Upper lobe of left lung (tissue), 6 donors: ENCODE data around the gene APOBEC3C. TPM values are rescaled to one million over a fixed set of nuclear protein-coding genes. Genes with fewer than 3 reads are reported as not detected.
"Not testable (repeated sequence)": the region's sequence is repeated elsewhere in the genome, so short reads cannot be mapped to it uniquely, and the experiment has no call there.

Experiments
- ATAC-seq, 2 donors: fragments of 200-7000 bp; cut with Tn5 transposase; one replicate each; pipeline ENCODE4 v1.9.1; 2022; ENCODE audit warnings: mild to moderate bottlenecking in 2 of 2, moderate library complexity in 2 of 2; ENCODE audit not compliant: low FRiP score in 2 of 2
- DNase-seq, 2 donors: peaks; one replicate each; pipeline ENCODE4 v3.0.0-alpha.2; 2019 to 2020
- H3K27ac ChIP-seq, 4 donors: fragments of 200-600 bp; sonication (generic); one replicate each; pipeline ENCODE4 v1.5.1; 2016 to 2019
- H3K27me3 ChIP-seq, 4 donors: fragments of 200-600 bp; sonication (generic); one replicate each; pipeline ENCODE4 v1.5.1; 2017 to 2019
- H3K36me3 ChIP-seq, 4 donors: fragments of 200-600 bp; sonication (generic); one replicate each; pipeline ENCODE4 v1.5.1; 2016 to 2019
- H3K4me1 ChIP-seq, 4 donors: fragments of 200-600 bp; sonication (generic); one replicate each; pipeline ENCODE4 v1.5.1; 2018 to 2019
- H3K4me3 ChIP-seq, 4 donors: fragments of 200-600 bp; sonication (generic); one replicate each; pipeline ENCODE4 v1.5.1; 2017 to 2019; ENCODE audit warnings: mild to moderate bottlenecking in 2 of 4, moderate library complexity in 1 of 4
- H3K9me3 ChIP-seq, 4 donors: fragments of 200-600 bp; sonication (generic); one replicate each; pipeline ENCODE4 v1.5.1; 2018 to 2019
- CTCF ChIP-seq, 6 experiments: fragments of 450-650 bp in 4 of 6; fragments of 200-600 bp in 2 of 6; sonication (generic) in 2 of 6; IDR thresholded peaks; one replicate each; pipeline ENCODE4 v1.5.1; 2016 to 2019; ENCODE audit warnings: antibody characterized with exemption in 6 of 6
- EP300 ChIP-seq, 4 donors: sonication (generic); formaldehyde crosslinking; IDR thresholded peaks; one replicate each; pipeline ENCODE4 v1.5.1; 2017; ENCODE audit warnings: antibody characterized with exemption in 4 of 4, control low read depth in 2 of 4
- POLR2A ChIP-seq, 4 donors: fragments of 450-650 bp; IDR thresholded peaks; one replicate each; pipeline ENCODE4 v1.5.1; 2016 to 2017; ENCODE audit warnings: antibody characterized with exemption in 4 of 4, mild to moderate bottlenecking in 2 of 4
- POLR2AphosphoS5 ChIP-seq, 2 donors: sonication (generic); formaldehyde crosslinking; IDR thresholded peaks; one replicate each; pipeline ENCODE4 v1.5.1; 2017; ENCODE audit warnings: antibody characterized with exemption in 2 of 2
- WGBS, 2 donors: methylation state at CpG; one replicate each; pipeline ENCODE4 v1.1.5; 2017 to 2018; 5-methylcytosine and 5-hydroxymethylcytosine counted together
- total RNA-seq, 6 donors: library from RNA; depleted of rRNA in 4 of 6; stranded (reverse); fragments of >200 nt in 4 of 6; gene quantifications; one replicate each; pipeline versions ENCODE4 v1.1.0 to v1.2.1, GENCODE V29; 2016 to 2021
- donor health status: DM: no; HTN: no; CAD: no; lungs with moderate emphysema.
- donor health status: DM: no; HTN: yes; CAD: no; lungs with severe emphysema.

APOBEC3C gene
- total RNA-seq, 6 donors from 2014 or later = 6.1 to 27.0 (median 11.1) TPM

GRCh38 chr22:38996105-38996504 is 18.0 kb upstream of the APOBEC3C start:
- DNase-seq (no peak), ATAC-seq (no peak)
- WGBS, 2 donors = 64 to 80% methylated on average over 5 to 6 of the region's 6 CpGs
- Histone ChIP-seq H3K9me3 (no peaks in the 10 kb centered on the region), H3K36me3 (no peaks in the 10 kb centered on the region), H3K4me3 (no peak overlapping the region), H3K27ac (no peak overlapping the region), H3K4me1 (no peaks in the 10 kb centered on the region), H3K27me3 (no peaks in the 10 kb centered on the region)
- TF ChIP-seq CTCF (IDR thresholded peaks at IDR 0.05) (no peak), EP300 (IDR thresholded peaks at IDR 0.05) (no peak), POLR2A (IDR thresholded peaks at IDR 0.05) (no peak), POLR2AphosphoS5 (IDR thresholded peaks at IDR 0.05) (no peak)

- 79 to 83% methylated on average over 3 of the region's 3 CpGs for WGBS, 2 donors
- H3K9me3 ChIP-seq = no peaks in the 10 kb centered on the region
- H3K4me1 ChIP-seq = no peaks in the 10 kb centered on the region
- H3K4me3 ChIP-seq = no peak overlapping the region
- H3K36me3 ChIP-seq = no peaks in the 10 kb centered on the region
- peak in 1 of 2 donors; percentile 12 for ATAC-seq
- DNase-seq = no peak
- no peak overlapping the region for H3K27ac ChIP-seq
- no peak for TF ChIP-seq POLR2AphosphoS5 (IDR thresholded peaks at IDR 0.05)
- TF ChIP-seq CTCF (IDR thresholded peaks at IDR 0.05) = no peak
- TF ChIP-seq POLR2A (IDR thresholded peaks at IDR 0.05) = no peak
- TF ChIP-seq EP300 (IDR thresholded peaks at IDR 0.05) = no peak
- H3K27me3 ChIP-seq = no peaks in the 10 kb centered on the region
These were observed 16.5 kb upstream of the APOBEC3C start for GRCh38 chr22:38997518-38997917.

GRCh38 chr22:39003165-39003638 is 10.9 kb upstream of the APOBEC3C start:
- ATAC-seq = peak; percentile 89 to 96
- H3K36me3 ChIP-seq = no peaks in the 10 kb centered on the region
- 18 to 23% methylated on average over 5 to 7 of the region's 7 CpGs for WGBS, 2 donors
- no peak overlapping the region for H3K4me3 ChIP-seq
- TF ChIP-seq CTCF (IDR thresholded peaks at IDR 0.05) = peak; percentile 63 to 78 (median 72)
- TF ChIP-seq EP300 (IDR thresholded peaks at IDR 0.05) = no peak
- peak in 1 of 2 donors; percentile 87 for DNase-seq
- H3K27ac ChIP-seq = peak overlapping the region in 1 of 4 donors; percentile 16
- no peaks in the 10 kb centered on the region for H3K27me3 ChIP-seq
- no peaks in the 10 kb centered on the region for H3K9me3 ChIP-seq
- peaks cover 0 to 8% (median 6%) of the 10 kb centered on the region in 4 donors for H3K4me1 ChIP-seq

GRCh38 chr22:39007177-39007576 is 6.9 kb upstream of the APOBEC3C start:
- H3K36me3 ChIP-seq = no peaks in the 10 kb centered on the region

GRCh38 chr22:39008271-39008850 is 5.7 kb upstream of the APOBEC3C start:
- H3K4me3 ChIP-seq, ATAC-seq, H3K9me3 ChIP-seq, H3K27me3 ChIP-seq, H3K27ac ChIP-seq, H3K36me3 ChIP-seq, H3K4me1 ChIP-seq: not testable (repeated sequence)
- peak in 1 of 2 donors; percentile 15 for DNase-seq
- 78 to 81% methylated on average over 8 of the region's 8 CpGs for WGBS, 2 donors

More at GRCh38 chr22:39007177-39007576, 6.9 kb upstream of the APOBEC3C start:
- Histone ChIP-seq H3K4me1 (peaks cover 0 to 8% (median 6%) of the 10 kb centered on the region in 4 donors), H3K4me3 (no peak overlapping the region), H3K27ac (no peak overlapping the region), H3K27me3 (no peaks in the 10 kb centered on the region), H3K9me3 (no peaks in the 10 kb centered on the region)
- 95 to 98% methylated on average over 5 of the region's 5 CpGs for WGBS, 2 donors
- DNase-seq (no peak), ATAC-seq (no peak)
- no peak for TF ChIP-seq CTCF (IDR thresholded peaks at IDR 0.05)
